Stimulated activated CD8-positive, alpha-beta memory T cell treated with anti-CD3 and anti-CD28 coated beads, Interleukin-4, amount 100 ng/mL, for 1 hour (primary cell): ENCODE measurements around the gene HOXC10.

ENCODE experiments used
- DNase-seq, 2 donors: peaks; one replicate each; pipeline ENCODE4 v3.0.0-alpha.2; 2020; ENCODE audit warnings: low read depth in 2 of 2, low spot score in 1 of 2

Gene HOXC10

DNA sequence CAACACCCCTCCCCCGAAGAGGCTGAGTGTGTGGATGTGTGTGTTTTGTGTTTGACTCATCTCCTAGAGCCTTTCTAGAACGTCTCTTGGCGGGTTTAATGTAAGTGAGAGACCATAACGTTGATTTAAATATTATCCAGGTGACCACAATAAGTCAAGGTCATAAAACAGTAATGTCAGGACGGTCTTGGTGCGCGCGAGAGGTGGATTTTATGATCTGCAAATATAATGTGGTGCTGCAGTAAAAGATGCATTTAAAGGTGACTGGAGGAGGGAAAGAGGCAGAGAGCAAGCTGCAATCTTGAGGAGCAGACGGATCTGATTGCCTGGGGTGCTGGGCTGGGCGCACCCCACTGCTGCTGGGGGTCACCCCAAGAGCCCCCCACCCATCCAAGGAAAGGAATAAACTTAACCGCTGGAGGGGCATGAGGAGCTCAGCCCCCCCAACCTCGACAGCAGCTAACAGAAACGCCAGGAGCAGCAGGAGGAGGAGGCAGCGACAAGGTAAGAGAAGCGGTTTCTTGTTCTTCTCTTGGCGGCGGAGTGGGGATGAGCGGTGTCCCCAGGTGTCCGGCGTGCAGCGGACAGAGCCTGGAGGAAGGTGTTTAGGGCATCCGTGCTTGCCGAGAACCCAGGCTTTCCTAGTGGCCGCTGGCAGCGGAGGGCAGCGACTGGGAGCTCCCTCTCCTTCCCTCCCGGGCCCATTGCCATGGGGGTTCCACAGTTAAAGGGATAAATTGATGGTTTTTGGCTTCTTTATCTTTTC, 5.5 kb downstream of the HOXC10 start:
- no peak for DNase-seq

- no peak for DNase-seq
Measured at GRCh38 chr12:53991077-53991460, 6.1 kb downstream of the HOXC10 start.

- no peak for DNase-seq
Measured at GRCh38 chr12:53992377-53992889, 7.5 kb downstream of the HOXC10 start.

- DNase-seq: no peak
Measured at GRCh38 chr12:53993162-53994008, 8.4 kb downstream of the HOXC10 start.

DNA sequence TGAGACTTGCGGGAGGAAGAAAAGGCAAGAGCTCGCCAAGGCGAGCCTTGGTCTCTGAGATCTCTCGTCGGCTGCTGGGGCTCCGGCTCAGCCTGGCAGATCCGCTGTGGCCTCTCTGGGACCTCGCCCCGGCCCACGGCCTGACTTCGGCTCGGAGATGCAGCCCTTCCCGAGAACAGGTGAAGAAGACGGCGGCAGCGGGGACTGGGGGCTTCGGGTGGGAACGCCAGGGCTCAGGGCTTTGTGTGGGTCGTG, 9.0 kb downstream of the HOXC10 start:
- DNase-seq: no peak

DNA sequence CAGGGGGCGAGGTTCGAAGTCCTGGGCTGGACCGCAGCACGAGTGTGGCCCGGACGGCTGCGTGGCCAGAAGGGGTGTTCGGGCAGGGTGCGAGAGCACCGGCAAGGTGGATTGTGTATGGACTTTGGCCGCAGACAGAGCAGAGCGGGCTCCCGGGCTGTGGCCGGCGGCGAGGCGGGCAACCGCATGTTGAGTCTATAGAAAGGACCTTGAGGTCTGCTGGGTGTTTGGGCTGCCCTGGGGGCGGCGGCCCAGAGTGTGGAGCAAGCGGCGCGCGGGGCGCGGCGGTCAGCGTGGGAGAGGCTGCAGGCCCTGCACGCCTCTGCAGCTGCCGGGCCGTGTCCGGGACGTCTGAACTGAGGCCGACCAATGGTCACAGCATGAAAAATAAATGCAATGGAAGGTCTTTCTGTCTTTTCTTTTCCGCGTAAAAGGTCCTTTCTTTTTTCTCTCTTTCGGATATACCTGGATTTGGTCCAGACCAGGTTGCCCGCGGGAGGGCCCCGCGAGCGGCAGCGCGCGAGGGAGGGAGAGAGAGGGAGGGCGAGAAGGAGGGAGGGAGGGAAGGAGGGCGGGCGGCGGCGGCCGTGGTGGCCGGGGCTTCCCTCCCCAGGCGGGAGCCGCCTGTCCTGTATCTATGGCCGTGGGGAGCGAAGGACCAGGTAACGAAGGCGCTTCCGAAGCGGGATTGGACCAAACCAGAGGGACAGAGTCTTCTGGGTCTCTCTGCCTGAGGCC, 9.5 kb downstream of the HOXC10 start:
- no peak for DNase-seq

- no peak for DNase-seq
Measured at GRCh38 chr12:53995002-53995377, 10.0 kb downstream of the HOXC10 start.

DNA sequence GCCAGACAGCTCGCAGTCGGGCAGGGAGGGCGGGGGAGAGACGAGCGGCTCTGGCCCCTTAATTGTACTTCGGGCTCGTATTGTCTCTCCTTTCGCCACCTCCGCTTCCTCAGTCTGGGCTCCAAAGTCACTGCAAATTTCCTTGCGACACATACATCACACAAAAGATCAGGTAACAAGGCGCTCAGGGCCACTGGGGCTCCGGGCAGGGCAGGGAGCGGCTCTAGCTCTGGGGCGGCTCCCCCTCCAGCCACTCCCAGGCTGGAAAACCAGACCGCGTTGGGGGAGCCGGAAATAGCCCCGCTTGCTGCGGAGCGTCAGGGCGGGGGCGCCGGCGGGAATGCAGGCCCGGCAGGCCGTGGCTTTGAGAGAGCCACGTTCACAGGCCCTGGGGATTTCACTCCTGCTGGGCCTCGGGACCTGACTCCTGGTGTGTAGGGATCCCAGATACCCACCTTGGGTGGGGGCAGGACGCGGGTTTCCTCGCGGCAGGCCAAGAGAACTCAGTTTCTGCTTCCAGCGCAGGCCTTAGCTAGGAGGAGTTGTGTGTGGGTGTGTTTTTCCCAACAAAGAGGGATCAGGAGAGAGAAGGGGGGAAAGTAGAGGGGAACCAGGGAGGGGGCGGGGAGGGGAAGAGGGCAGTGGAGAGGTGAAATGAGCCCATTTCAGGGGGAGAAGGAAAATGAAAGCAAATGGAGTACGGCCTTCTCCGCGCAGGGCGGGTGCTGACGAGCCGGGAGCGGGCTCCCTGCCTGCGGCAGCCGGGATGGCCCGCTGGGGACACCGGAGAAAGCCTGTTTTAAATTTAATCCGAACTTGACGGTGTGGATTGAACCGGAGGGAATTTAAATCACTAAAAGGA, 10.7 kb downstream of the HOXC10 start:
- no peak for DNase-seq

DNA sequence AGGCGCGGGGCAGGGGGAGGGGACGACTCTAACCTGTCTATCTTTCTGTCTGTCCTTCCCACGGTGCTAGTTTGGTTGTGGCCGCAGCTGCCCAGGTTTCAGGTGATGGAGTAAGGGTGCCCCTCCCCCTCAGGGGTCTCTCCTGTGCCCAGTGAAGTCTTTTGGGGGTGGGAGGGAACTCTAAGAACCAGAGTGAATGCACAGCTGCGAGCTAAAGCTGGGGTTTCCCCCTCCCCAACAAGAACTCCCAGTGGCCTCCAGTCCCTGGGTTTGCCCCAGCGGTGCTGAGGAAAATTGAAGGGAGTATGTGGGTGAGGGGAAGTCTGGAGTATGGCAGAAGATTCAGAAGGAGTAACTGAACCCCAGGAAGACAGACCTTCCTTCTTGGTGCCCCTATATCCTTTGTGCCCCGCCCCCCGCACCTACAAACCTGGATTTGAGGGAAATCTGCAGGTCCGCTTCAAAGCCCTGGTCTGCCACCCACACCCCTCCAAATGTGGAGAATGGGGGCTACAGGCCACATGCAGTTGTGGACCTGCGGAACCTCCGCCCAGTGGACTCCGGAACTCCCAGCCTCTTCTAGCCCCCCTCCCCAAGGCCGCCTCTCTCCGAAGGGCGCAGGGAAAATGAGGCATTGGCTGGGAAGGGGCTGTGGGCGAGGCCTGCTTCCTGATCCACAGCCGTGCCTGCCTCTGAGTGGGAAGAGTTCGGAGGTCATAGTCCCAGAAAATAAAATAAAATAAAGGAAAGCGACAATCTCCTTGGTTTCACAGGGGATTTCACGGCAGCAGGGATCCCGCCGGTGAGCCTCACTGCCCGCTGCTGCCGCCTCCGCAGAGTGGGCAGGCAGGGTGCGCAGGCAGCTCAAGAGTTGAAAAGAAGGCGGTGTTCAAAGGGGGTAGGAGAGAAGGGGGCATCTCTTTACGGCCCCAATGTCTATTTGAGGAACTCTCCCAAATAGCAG, 11.6 kb downstream of the HOXC10 start:
- DNase-seq: no peak

DNA sequence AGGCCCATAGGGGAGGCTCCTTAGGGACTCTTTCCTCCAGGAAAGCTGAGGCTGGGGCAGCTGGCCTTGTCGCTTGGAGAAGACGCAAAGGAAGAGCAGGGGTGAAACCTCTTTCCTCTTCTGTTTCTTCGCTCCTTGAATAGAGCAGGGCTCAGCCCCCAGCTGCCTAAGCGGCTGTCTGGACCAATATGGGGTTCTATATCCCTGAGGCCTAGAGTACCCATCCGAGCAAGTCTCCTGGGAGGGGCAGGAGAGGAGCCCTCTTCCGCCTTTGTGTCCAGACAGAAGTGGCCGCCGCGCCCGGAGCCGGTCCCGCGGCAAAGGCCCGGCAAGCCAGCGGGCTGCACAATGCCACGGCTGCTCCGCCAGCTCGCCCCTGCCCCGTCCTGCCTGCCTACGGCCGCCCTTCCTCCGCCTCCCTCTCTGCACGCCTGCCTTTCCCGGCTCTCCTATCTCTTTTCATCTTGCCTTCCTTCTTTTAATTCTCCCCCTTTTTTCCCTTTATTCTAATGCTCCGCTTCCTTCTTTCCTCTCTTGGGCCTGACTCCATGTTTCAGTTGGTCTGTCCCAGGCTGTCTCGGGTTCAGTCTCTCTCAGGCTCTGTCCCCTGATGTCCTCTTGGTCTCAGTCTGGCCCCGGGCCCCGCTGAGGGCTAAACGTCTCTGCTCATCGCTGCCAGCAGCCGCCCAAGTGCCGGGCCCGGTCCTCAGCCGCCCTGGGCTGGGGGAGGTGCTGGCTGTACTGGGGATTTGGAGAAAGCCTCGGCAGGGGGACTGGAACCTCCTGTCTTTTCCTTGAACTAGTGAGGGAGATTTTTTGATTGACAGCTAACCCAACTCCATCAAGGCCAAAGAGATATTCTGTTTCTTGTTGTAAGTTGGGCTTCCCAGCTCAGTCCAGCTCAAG, 12.5 kb downstream of the HOXC10 start:
- no peak for DNase-seq

GRCh38 chr12:53998110-53998899, 13.4 kb downstream of the HOXC10 start:
- DNase-seq: no peak

GRCh38 chr12:53998900-53999236, 13.9 kb downstream of the HOXC10 start:
- DNase-seq: no peak

GRCh38 chr12:53999559-54000115, 14.7 kb downstream of the HOXC10 start:
- DNase-seq: no peak

- no peak for DNase-seq
Measured at GRCh38 chr12:54000116-54001114, 15.5 kb downstream of the HOXC10 start, which contains the start of gene HOXC9. Gene HOXC9 (plus strand): TSS chr12:54000161. CDS start chr12:54000189, 28 bp downstream.

- no peak for DNase-seq
Measured at GRCh38 chr12:54001283-54002187, 16.6 kb downstream of the HOXC10 start.
